Glutamatergic neuron (in vitro differentiated cells): Measurements from ENCODE around the gene CSNK1D. TPM values are rescaled to one million over a fixed set of nuclear protein-coding genes. Genes with fewer than 3 reads are reported as not detected.
A peak's percentile ranks its signal among the peaks of the same experiment; 100 is the strongest.

Source experiments
- DNase-seq: peaks from one replicate; pipeline ENCODE4 v3.0.0; 2022
- H3K27ac Mint-ChIP-seq: one replicate; pipeline ENCODE4 v1.8.0; 2020; ENCODE audit warnings: mild to moderate bottlenecking, mixed read lengths, inconsistent platforms; ENCODE audit not compliant: unreplicated experiment
- H3K27me3 Mint-ChIP-seq: one replicate; pipeline ENCODE4 v1.8.0; 2020; ENCODE audit warnings: mild to moderate bottlenecking, moderate library complexity, mixed read lengths, inconsistent platforms; ENCODE audit not compliant: unreplicated experiment
- H3K36me3 Mint-ChIP-seq: one replicate; pipeline ENCODE4 v1.8.0; 2020; ENCODE audit warnings: mild to moderate bottlenecking, mixed read lengths, inconsistent platforms; ENCODE audit not compliant: unreplicated experiment
- H3K4me1 Mint-ChIP-seq: one replicate; pipeline ENCODE4 v1.8.0; 2020; ENCODE audit warnings: mild to moderate bottlenecking, low read depth, mixed read lengths, inconsistent platforms; ENCODE audit not compliant: unreplicated experiment
- H3K4me3 Mint-ChIP-seq: one replicate; pipeline ENCODE4 v1.8.0; 2020; ENCODE audit warnings: mild to moderate bottlenecking, mixed read lengths, inconsistent platforms; ENCODE audit not compliant: unreplicated experiment
- H3K9me3 Mint-ChIP-seq: one replicate; pipeline ENCODE4 v1.8.0; 2020; ENCODE audit warnings: mild to moderate bottlenecking, moderate library complexity, mixed read lengths, inconsistent platforms; ENCODE audit not compliant: unreplicated experiment
- CTCF ChIP-seq: fragments of 200-600 bp; sonication (generic); IDR thresholded peaks from one replicate; pipeline ENCODE4 v1.5.0; 2021; ENCODE audit not compliant: partially characterized antibody, unreplicated experiment
- total RNA-seq: library from RNA; stranded (reverse); fragmentation: NEBNext Ultra II Directional; extraction: Animal tissue kit (Norgen Biotek cat#: 25700); gene quantifications from one replicate; pipeline ENCODE4 v1.2.1, GENCODE V29; 2021; ENCODE audit not compliant: unreplicated experiment

The CSNK1D gene
- total RNA-seq, 1 donor from 2014 or later, result 211 TPM

GRCh38 chr17:82300707-82301270 lies 27.3 kb upstream of the CSNK1D start:
- peak; percentile 81 for DNase-seq
- Mint-ChIP-seq H3K4me1 (peaks cover 8% of the 10 kb centered on the region), H3K27me3 (peaks cover 3% of the 10 kb centered on the region), H3K4me3 (no peak overlapping the region), H3K9me3 (peaks cover 3% of the 10 kb centered on the region), H3K27ac (no peak overlapping the region), H3K36me3 (no peaks in the 10 kb centered on the region)
- TF ChIP-seq CTCF, result peak; percentile 74

- H3K27me3 Mint-ChIP-seq, result peaks cover 3% of the 10 kb centered on the region
- peaks cover 8% of the 10 kb centered on the region for H3K4me1 Mint-ChIP-seq
- no peak overlapping the region for H3K4me3 Mint-ChIP-seq
- TF ChIP-seq CTCF, result no peak
- no peaks in the 10 kb centered on the region for H3K36me3 Mint-ChIP-seq
- H3K9me3 Mint-ChIP-seq, result peaks cover 3% of the 10 kb centered on the region
- H3K27ac Mint-ChIP-seq, result no peak overlapping the region
- DNase-seq, result no peak
These were observed 26.7 kb upstream of the CSNK1D start for GRCh38 chr17:82300228-82300627.

- Mint-ChIP-seq H3K4me3 (no peak overlapping the region), H3K27ac (no peak overlapping the region), H3K4me1 (peaks cover 8% of the 10 kb centered on the region), H3K36me3 (no peaks in the 10 kb centered on the region), H3K9me3 (peaks cover 8% of the 10 kb centered on the region), H3K27me3 (peaks cover 3% of the 10 kb centered on the region)
- TF ChIP-seq CTCF, result no peak
- no peak for DNase-seq
These were observed 26.0 kb upstream of the CSNK1D start for GRCh38 chr17:82299452-82299851.

GRCh38 chr17:82298538-82299421 lies 25.3 kb upstream of the CSNK1D start:
- Mint-ChIP-seq H3K4me1 (peaks cover 8% of the 10 kb centered on the region), H3K36me3 (no peaks in the 10 kb centered on the region), H3K9me3 (peaks cover 8% of the 10 kb centered on the region), H3K27me3 (peaks cover 3% of the 10 kb centered on the region), H3K4me3 (no peak overlapping the region), H3K27ac (no peak overlapping the region)
- no peak for TF ChIP-seq CTCF
- no peak for DNase-seq
